Gastroesophageal sphincter (tissue), 3 donors: ENCODE measurements around the gene DDX46.

Experiments
- POLR2AphosphoS5 ChIP-seq: sonication (generic); formaldehyde crosslinking; IDR thresholded peaks from one replicate; pipeline ENCODE4 v1.6.1; 2017; ENCODE audit warnings: antibody characterized with exemption
- TF ChIP-seq, protein P1 (sequence below), 4 experiments: fragments of 200-600 bp in 2 of 4; fragments of 450-650 bp in 2 of 4; sonication (generic) in 1 of 4; IDR thresholded peaks; one replicate each; pipeline ENCODE4 v1.5.1; 2017 to 2019; ENCODE audit warnings: antibody characterized with exemption in 4 of 4, mild to moderate bottlenecking in 2 of 4, moderate library complexity in 2 of 4

DNA sequence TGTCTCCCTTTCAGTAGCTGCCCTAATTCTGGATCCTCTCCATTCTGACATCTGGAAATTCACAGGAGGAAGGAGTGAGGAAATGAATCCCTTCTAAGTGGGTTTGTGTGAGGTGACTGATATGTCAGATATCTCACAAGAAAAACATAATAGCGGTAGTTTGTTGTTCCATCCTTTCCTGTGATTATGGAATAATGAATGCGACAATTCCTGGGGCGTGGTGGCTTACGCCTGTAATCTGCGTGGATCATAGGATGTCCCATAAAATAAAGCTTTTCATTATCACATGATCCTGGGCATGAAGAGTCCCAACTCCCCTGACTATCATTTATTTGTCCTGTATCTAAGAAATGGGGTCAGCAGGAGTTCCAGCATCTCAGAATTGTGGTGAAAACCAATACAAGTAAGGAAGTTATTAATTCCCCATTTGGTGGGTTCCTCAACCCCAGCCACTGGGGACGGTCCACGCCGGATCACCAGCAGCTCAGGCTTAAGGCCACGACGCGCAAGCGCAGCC is 86.8 kb downstream of the DDX46 start:
- TF ChIP-seq, protein P1, sequence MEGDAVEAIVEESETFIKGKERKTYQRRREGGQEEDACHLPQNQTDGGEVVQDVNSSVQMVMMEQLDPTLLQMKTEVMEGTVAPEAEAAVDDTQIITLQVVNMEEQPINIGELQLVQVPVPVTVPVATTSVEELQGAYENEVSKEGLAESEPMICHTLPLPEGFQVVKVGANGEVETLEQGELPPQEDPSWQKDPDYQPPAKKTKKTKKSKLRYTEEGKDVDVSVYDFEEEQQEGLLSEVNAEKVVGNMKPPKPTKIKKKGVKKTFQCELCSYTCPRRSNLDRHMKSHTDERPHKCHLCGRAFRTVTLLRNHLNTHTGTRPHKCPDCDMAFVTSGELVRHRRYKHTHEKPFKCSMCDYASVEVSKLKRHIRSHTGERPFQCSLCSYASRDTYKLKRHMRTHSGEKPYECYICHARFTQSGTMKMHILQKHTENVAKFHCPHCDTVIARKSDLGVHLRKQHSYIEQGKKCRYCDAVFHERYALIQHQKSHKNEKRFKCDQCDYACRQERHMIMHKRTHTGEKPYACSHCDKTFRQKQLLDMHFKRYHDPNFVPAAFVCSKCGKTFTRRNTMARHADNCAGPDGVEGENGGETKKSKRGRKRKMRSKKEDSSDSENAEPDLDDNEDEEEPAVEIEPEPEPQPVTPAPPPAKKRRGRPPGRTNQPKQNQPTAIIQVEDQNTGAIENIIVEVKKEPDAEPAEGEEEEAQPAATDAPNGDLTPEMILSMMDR (IDR thresholded peaks at IDR 0.05), result no peak
- no peak for TF ChIP-seq POLR2AphosphoS5
